Measurements from ENCODE around the gene MTF2.

The MTF2 gene

DNA sequence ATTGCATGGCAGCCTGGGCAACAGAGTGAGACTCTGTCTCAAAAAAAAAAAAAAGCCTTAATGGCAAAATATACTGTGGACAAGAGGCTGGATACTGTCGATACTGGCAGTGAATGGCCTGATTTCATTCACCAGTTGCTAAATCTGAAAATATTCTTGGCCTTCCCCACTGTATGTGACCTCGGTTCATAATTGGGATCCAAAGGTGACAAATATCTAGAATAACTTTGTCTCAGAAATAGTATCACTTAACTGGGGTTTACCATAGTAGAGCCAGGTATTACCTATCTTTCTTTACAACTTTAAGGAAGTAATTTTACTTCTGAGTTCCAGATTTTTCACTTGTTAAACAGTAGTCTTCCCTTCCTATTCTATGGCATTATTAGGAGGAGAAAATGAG, 8.4 kb downstream of the MTF2 start:
- no peak for DNase-seq

- DNase-seq = no peak
These were observed 14.4 kb downstream of the MTF2 start for GRCh38 chr1:93093332-93094006.

- no peak for DNase-seq
These were observed 16.9 kb downstream of the MTF2 start for GRCh38 chr1:93095804-93096585.

DNA sequence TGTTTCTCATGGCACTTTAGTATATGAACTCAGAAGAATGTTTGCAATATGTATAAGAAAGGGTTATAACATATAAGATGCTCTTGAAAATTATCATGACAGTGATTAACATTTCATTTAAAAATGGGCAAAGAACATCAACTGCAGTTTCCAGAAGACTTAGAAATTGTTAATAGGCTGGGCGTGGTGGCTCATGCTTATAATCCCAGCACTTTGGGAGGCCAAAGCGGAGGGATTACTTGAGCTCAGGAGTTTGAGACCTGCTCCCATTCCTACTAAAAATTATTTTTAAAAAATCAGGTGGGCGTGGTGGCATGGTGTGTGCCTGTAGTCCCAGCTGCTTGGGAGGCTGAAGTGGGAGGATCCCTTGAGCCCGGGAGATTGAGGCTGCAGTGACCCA, 23.1 kb downstream of the MTF2 start:
- DNase-seq = no peak

DNA sequence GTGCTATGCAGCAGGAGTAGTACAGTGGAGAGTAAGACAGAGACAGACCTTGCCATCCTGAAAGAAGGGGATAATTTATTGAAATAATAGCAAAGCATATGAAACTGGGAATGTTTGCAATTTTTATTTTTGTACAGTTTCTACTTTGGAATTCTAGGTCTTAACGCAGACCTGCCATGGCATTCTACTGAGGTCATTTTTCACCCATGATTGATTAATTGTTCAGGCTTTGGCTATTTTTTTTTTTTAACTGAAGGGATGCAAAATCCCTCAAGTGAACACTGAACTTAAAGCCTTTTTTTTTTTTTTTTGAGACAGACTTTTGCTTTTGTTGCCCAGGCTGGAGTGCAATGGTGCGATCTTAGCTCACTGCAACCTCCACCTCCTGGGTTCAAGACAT, 27.1 kb downstream of the MTF2 start:
- no peak for DNase-seq

DNA sequence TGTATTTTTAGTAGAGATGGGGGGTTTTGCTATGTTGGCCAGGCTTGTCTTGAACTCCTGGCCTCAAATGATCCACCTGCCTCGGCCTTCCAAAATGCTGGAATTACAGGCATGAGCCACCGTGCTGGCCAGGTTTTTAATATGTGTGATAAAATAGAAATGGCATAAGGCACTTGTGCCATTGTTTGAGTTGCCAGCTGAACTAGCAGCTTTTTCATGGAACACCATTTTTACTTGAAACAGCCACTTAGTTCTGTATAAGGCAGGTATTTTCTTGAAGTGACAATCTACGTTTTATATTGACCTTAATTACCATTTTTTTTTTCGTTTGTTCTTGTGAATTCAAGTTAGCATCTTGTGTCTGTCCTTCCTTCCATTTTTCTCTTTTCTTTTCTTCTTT, 28.3 kb downstream of the MTF2 start:
- DNase-seq = no peak

- peak; percentile 22 for DNase-seq
These were observed 29.3 kb downstream of the MTF2 start for GRCh38 chr1:93108335-93108734.

DNA sequence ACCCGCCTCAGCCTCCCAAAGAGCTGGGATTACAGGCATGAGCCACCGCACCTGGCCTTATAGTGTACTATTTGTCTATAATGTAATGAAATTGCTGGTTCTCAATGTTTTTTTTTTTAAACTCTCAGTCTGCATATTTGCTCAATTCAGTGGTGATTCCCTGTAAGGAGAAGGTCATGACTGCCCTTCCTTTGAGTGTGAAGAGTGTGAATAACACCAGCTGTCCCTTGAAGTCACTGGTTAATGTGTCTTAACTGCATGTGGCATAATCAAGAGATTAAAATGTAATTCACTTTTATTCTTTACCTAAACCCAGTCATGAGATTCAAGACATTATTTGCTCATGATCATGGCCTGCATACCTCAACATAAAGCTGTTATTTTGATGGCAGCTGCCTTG, 30.5 kb downstream of the MTF2 start:
- no peak for DNase-seq

DNA sequence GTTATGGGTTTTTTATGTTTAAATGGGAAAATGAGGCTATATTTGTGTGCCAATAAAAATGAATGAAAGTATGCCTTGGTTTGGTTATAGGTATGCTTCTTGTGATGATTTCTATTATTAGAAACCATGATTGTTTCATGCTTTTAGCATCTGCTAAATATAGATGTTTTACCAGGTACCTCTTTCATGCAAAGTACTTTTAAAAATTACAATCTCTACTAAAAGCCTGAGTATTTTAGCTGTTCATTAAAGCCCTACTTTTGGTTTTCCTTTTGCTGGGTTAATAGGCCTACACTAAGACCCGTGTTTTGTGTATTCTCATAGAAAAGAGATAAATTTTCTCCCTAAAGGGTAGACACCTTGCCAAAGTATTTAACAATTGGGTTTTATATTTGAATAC, 32.0 kb downstream of the MTF2 start:
- no peak for DNase-seq

- DNase-seq = no peak
These were observed 32.5 kb downstream of the MTF2 start for GRCh38 chr1:93111561-93111960.

DNA sequence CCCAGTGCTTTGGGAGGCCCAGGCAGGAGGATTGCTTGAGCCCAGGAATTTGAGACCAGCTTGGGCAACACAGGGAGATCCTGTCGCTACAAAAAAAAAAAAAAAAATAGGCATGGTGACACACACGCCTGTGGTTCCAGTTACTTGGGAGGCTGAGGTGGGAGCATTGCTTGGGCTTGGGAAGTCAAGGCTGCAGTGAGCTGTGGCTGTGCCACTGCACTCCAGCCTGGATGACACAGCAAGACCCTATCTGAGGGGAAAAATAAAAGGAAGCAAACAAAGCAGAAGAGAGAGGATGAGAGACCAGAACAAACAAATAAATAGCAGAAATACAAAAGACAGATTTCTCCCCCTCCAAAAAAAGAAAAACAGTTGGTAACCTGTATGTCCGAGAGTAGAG, 34.0 kb downstream of the MTF2 start:
- no peak for DNase-seq

GRCh38 chr1:93114391-93114790, 35.3 kb downstream of the MTF2 start:
- no peak for DNase-seq

DNA sequence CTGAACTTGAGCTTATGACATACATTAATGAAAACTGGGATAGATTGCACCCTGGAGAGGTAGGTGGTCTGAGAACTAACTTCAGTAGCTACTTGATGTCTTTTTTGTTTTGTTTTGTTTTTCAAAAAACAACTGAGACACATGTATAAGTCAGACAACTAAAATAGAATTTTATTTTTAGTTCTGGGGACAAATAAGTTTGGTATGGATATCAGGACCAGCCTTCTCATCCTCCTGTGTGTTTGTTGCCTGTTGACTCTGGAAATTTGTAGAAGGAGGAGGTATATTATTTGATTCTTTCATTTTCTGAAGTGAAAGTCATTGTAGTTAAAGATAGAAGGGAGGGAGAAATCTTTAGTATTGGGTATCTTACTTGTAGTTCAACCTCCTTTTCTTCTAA, 41.5 kb downstream of the MTF2 start:
- DNase-seq = no peak

GRCh38 chr1:93123201-93123783, 44.2 kb downstream of the MTF2 start:
- DNase-seq = peak; percentile 15

GRCh38 chr1:93124556-93125355, 45.7 kb downstream of the MTF2 start:
- DNase-seq = peak; percentile 42

DNA sequence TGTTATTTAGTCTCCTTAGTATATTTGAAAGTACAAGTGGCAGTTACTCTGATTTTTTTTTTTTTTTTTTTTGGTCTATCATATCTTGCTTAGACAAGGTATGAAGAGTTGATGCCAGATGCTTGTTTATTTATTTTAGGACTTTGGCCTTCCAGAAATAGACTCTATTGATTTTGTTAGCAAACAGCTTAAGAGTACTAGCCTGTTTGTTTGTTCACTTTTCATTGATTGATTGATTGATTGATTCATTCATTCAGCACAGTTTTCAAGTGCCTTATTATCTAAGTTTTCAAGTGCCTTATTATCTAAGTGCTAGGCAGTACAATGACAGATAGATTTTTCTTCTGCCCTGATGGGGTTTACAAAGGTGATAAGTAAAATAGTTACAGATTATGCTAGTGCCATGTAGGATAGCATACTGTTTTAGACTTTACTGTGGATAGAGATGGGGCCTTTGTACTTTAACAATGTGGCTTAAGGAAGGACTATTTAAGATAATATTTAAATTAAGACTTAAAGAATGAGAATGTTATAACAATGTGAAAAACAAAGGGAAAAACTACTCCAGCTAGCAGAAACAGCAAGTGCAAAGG, 50.5 kb downstream of the MTF2 start:
- no peak for DNase-seq

GRCh38 chr1:93132638-93133037, 53.6 kb downstream of the MTF2 start:
- no peak for DNase-seq

DNA sequence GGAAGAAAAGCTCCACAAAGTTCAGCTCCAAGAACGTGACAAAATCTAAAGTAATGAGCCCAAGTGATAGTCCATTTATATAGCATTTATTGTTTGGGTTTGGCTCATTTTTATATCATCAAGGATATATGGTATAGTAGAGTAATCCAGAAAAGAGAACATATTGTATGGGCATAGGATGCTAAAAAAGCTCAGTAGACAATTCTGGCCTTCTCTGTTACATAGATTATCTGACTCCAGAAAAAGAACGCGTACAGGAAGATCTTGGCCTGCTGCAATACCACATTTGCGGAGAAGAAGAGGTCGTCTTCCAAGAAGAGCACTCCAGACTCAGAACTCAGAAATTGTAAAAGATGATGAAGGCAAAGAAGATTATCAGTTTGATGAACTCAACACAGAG, 57.4 kb downstream of the MTF2 start:
- DNase-seq = no peak

GRCh38 chr1:93137604-93138292, 58.7 kb downstream of the MTF2 start:
- no peak for DNase-seq

DNA sequence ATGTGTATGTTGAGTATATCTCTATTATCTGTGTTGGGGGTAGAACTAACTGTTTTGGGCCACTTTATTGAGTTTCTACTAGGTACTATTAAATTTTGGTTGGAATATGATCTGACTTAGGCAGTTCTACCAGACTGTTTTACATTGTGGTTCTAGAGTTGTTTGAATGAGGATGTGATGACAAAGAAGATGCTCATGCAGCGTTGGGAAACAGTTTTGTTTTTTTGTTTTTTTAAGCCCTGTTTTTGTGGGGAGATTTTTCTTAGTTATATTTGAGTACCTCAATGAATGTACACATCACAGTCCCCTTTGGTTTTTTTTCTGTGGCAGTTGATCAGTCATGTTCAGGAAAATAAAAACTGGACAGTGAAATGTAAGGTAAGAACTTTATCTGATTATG, 61.0 kb downstream of the MTF2 start:
- DNase-seq = no peak

DNA sequence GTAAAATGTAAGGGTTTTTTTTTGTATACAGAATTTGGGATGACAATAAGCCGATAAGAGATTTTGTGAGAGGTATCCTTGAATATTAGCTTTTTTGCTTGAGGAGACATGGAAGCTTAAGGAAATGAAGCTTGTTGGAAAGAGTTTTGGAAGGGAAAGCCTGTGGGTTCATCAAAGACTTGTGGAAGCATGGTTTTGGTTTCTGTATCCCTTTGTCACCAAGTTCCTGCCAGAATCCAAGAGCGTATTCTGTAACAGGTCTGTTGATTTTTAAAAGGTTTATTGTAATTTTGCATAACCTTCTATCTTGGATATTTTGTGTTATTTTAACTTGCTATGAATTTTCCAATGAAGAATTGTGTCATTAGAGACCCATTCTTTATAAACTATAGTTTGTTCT, 63.1 kb downstream of the MTF2 start:
- no peak for DNase-seq

- peak; percentile 43 for DNase-seq
These were observed 64.1 kb downstream of the MTF2 start for GRCh38 chr1:93143136-93143535.

Data from hematopoietic multipotent progenitor cell treated with erythropoietin and hydrocortisone succinate and interleukin-3 and kit ligand, for 4 days (in vitro differentiated cells).